Measurements from ENCODE around the gene CLIC1. TPM values are rescaled to one million over a fixed set of nuclear protein-coding genes. Genes with fewer than 3 reads are reported as not detected.
"Not testable (repeated sequence)": the region's sequence is repeated elsewhere in the genome, so short reads cannot be mapped to it uniquely, and the experiment has no call there.

Gene CLIC1
- polyA plus RNA-seq, 1 experiment = 866 TPM

GRCh38 chr6:31713991-31714684 is 22.2 kb downstream of the CLIC1 start:
- DNase-seq (ENCODE audit: low read depth) = no peak
- Histone ChIP-seq H3K27me3 (ENCODE audit: control insufficient read depth, insufficient read depth, low read length) (peaks cover 8% of the 10 kb centered on the region), H3K4me3 (ENCODE audit: low read depth, low read length) (no peak overlapping the region), H3K36me3 (ENCODE audit: control insufficient read depth, insufficient read depth, low read length) (no peaks in the 10 kb centered on the region)
- CTCF ChIA-PET = interaction anchor here (0.7 to 2.8 kb wide), 4 partner anchors 10 to 1305 kb away, joined by 3 to 11 read pairs (median 4); no protein-coding TSS in a partner anchor
- POLR2A ChIA-PET = no interaction called here
- TF ChIP-seq CTCF (IDR thresholded peaks at IDR 0.05; ENCODE audit: insufficient read depth, low read depth, low read length) = no peak

GRCh38 chr6:31713465-31713864 is 22.9 kb downstream of the CLIC1 start:
- POLR2A ChIA-PET = no interaction called here
- H3K27me3 ChIP-seq (ENCODE audit: control insufficient read depth, insufficient read depth, low read length) = peaks cover 8% of the 10 kb centered on the region; the same call in 1 of the 2 replicates
- TF ChIP-seq CTCF (IDR thresholded peaks at IDR 0.05; ENCODE audit: insufficient read depth, low read depth, low read length) = no peak
- CTCF ChIA-PET = interaction anchor here (2.8 kb wide), 1 partner anchor 16 kb away, joined by 11 read pairs; no protein-coding TSS in a partner anchor
- H3K4me3 ChIP-seq (ENCODE audit: low read depth, low read length) = no peak overlapping the region
- no peak for DNase-seq (ENCODE audit: low read depth)
- H3K36me3 ChIP-seq (ENCODE audit: control insufficient read depth, insufficient read depth, low read length) = no peaks in the 10 kb centered on the region

- Histone ChIP-seq H3K27me3 (ENCODE audit: control insufficient read depth, insufficient read depth, low read length) (peaks cover 6% of the 10 kb centered on the region; the same call in 1 of the 2 replicates), H3K4me3 (ENCODE audit: low read depth, low read length) (no peak overlapping the region), H3K36me3 (ENCODE audit: control insufficient read depth, insufficient read depth, low read length) (no peaks in the 10 kb centered on the region)
- DNase-seq (ENCODE audit: low read depth) = no peak
- ChIA-PET CTCF (interaction anchor here (1.4 kb wide), 1 partner anchor 14 kb away, joined by 4 read pairs; no protein-coding TSS in a partner anchor), POLR2A (no interaction called here)
- no peak for TF ChIP-seq CTCF (IDR thresholded peaks at IDR 0.05; ENCODE audit: insufficient read depth, low read depth, low read length)
Observed at GRCh38 chr6:31712296-31712695, 24.0 kb downstream of the CLIC1 start.

- TF ChIP-seq CTCF (IDR thresholded peaks at IDR 0.05; ENCODE audit: insufficient read depth, low read depth, low read length) = no peak
- no peaks in the 10 kb centered on the region for H3K36me3 ChIP-seq (ENCODE audit: control insufficient read depth, insufficient read depth, low read length)
- ChIA-PET POLR2A (no interaction called here), CTCF (interaction anchor here (0.7 to 1.7 kb wide), 3 partner anchors 8 to 58 kb away, joined by 3 to 5 read pairs (median 4); partner anchors contain the start of gene ABHD16A)
- no peak overlapping the region for H3K4me3 ChIP-seq (ENCODE audit: low read depth, low read length)
- DNase-seq (ENCODE audit: low read depth) = no peak
- peaks cover 5% of the 10 kb centered on the region; the same call in 1 of the 2 replicates for H3K27me3 ChIP-seq (ENCODE audit: control insufficient read depth, insufficient read depth, low read length)
Observed at GRCh38 chr6:31711233-31711632, 25.1 kb downstream of the CLIC1 start.

GRCh38 chr6:31710523-31711219 is 25.7 kb downstream of the CLIC1 start:
- Histone ChIP-seq H3K36me3 (ENCODE audit: control insufficient read depth, insufficient read depth, low read length) (no peaks in the 10 kb centered on the region), H3K4me3 (ENCODE audit: low read depth, low read length) (no peak overlapping the region), H3K27me3 (ENCODE audit: control insufficient read depth, insufficient read depth, low read length) (peaks cover 5% of the 10 kb centered on the region; the same call in 1 of the 2 replicates)
- POLR2A ChIA-PET = no interaction called here
- TF ChIP-seq CTCF (IDR thresholded peaks at IDR 0.05; ENCODE audit: insufficient read depth, low read depth, low read length) = no peak
- DNase-seq (ENCODE audit: low read depth) = no peak
- CTCF ChIA-PET = interaction anchor here (0.7 to 1.7 kb wide), 4 partner anchors 7 to 59 kb away, joined by 3 to 5 read pairs (median 4); partner anchors contain the start of gene ABHD16A

GRCh38 chr6:31709157-31709556 is 27.2 kb downstream of the CLIC1 start:
- CTCF ChIA-PET = interaction anchor here (1.0 kb wide), 1 partner anchor 122 kb away, joined by 3 read pairs; no protein-coding TSS in a partner anchor
- H3K4me3 ChIP-seq (ENCODE audit: low read depth, low read length); H3K27me3 ChIP-seq (ENCODE audit: control insufficient read depth, insufficient read depth, low read length); DNase-seq (ENCODE audit: low read depth); POLR2A ChIA-PET; H3K36me3 ChIP-seq (ENCODE audit: control insufficient read depth, insufficient read depth, low read length): not testable (repeated sequence)
